HG03108 (cell line): ENCODE measurements around the gene ZNF722.
"Not testable (repeated sequence)": the region's sequence is repeated elsewhere in the genome, so short reads cannot be mapped to it uniquely, and the experiment has no call there.

Experiments
- ATAC-seq: cut with Tn5 transposase; IDR thresholded peaks from one replicate; pipeline ENCODE4 v1.9.1; 2021; ENCODE audit warnings: moderate library complexity; ENCODE audit not compliant: unreplicated experiment

The ZNF722 gene

DNA sequence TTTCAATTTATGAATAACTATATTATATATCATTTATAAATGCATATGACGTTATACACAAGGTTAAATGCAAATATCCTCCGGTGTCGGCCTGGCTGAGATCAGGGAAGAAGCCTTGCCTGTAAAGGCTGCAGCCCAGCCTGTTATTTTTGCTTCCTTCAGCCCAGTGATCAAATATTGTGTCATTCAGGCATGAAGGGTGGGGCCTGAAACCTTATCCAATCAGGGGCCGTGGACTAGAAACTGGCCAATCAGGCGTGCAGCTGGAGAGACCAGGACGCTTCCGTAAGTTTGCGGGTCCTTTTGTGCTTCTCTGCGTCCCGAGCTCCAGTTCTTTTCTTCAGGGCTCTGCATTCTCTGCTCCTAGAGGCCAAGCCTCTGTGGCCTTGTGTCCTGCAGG is at the start of gene ZNF722:
ZNF722 (plus strand) TSS at position 301 of the 400 bp plus-strand sequence. CDS start 113 bp downstream, outside the sequence.
- ATAC-seq = no peak

DNA sequence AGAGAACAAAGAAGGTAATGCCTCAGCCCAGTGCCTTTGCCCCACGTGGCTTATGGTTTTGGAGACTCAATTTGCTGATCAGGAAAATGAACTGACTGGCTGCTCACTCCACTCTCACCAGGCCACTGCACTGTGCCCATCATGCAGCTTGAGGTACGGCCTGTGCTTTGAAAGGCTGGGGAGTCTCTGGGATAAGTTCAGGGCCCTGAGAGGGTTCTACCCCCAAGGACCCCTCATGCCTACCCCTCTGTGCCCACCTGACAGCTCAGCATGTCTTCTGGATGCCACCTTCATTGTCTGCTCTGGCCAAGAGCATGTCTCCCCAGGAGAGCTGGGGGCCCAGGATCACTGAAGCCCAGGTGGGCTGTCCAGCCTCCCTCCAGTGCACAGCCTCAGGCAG is 45.5 kb upstream of the ZNF722 start:
- no peak for ATAC-seq

DNA sequence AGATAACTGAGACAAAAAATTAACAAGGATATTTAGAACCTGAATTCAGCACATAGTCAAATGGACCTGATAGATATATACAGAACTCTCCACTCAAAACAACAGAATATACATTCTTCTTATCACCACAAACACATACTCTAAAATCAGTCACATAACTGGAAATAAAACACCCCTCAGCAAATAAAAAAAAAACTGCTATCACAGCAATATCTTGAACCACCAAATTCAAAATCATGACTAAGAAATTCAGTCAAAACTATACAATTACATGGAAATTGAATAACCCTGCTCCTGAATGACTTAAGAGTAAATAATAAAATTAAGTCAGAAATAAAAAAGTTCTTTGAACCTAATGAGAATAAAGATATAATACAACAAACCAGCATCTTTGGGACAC is 30.0 kb upstream of the ZNF722 start:
- ATAC-seq = no peak

DNA sequence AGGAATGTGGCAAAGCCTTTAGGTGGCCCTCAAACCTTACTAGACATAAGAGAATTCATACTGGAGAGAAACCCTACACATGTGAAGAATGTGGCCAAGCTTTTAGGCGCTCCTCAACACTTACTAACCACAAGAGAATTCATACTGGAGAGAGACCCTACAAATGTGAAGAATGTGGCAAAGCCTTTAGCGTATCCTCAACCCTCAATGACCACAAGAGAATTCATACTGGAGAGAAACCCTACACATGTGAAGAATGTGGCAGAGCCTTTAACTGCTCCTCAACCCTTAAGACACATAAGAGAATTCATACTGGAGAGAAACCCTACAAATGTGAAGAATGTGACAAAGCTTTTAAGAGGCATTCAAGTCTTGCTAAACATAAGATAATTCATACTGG is 16.8 kb downstream of the ZNF722 start:
- not testable (repeated sequence) for ATAC-seq

DNA sequence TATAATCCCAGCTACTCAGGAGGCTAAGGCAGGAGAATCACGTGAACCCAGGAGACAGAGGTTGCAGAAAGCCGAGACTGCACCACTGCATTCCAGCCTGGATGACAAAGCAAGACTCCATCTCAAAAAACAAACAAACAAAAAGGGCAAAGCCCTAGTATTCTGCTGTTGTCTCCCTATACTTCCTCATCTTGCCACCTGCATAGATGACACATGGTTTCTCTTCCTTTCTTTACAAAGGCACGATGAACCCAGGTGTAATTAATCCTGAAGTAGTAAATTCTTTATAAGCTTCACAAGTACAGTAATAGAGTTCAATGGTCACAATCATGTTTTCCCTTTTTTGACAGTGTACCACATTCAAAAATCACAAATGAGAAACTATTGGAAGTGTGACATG is 36.7 kb downstream of the ZNF722 start:
- ATAC-seq = no peak

DNA sequence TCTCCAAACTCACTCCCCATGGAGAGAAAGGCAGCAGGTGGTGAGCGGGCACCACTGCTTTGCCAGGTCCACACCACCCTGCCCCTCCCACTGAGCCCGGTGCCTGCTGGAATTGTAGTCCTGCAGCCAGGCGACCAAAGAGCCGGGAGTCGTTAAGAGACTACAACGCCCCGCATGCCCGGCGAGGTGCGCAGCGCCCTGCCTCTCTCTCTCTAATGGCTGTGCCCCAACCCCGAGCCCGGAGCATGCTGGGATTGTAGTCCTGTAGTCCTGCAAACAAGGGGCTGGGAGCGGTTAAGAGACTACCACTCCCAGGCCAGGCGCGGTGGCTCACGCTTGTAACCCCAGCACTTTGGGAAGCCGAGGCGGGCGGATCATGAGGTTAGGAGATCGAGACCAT is 38.4 kb downstream of the ZNF722 start:
- ATAC-seq = no peak

DNA sequence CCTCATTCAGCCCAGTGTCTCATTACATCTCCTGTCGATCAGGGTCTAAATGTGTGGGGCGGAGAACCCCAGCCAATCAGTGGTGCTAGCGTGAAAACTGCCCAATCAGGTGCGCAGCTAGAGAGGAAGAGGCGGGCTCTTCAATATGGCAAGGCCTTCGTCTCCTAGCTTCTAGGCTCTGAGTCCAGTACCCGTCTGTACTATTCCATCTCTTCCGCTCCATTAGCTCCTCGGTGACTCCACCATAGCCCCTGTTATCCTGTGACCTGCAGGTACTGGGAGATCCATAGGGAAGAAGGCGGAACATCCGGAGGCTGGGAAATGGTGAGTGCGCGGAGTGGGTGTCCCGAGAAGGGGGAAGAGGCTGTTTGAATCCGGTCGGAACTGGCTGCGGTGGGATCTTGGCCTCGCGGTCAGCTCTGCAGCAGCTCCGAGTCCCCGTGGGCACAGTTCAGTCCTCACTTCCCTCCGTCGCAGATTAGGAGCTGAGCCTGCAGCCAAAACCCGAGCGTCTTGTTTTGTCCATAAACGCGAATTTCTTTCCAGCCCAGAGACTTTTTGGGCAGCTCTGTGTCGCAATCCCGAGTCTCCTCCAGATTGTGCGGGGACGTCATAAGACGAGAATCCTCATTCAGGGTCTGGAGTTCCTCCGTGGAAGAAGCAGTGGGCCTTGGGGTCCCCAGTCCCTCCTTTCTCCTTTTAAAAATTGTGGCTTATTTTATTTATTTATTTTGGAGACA is 46.8 kb downstream of the ZNF722 start, which contains the start of gene ZNF727:
ZNF727 (plus strand) TSS at position 134 of the 740 bp plus-strand sequence; CDS start at position 322, 188 bp downstream.
- ATAC-seq = no peak

DNA sequence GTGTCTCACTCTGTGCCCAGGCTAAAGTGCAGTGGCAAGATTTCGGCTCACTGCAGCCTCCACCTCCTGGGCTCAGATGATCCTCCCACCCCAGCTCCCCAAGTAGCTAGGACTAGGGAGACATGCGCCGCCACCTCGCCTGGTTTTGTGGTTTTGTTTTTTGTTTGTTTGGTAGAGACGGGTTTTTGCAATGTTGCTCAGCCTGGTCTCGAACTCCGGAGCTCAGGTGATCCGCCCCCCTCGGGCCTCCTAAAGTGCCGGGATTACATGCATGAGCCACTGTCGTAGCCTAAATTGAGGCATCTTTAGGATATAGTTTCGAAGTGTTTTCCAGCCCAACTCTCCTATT is 47.4 kb downstream of the ZNF722 start:
- no peak for ATAC-seq
